Stimulated activated CD4-positive, alpha-beta T cell treated with anti-CD3 and anti-CD28 coated beads, Interleukin-4, amount 100 ng/mL, for 24 hours (primary cell): Measurements from ENCODE around the gene EXOC6B.

Experiments
- DNase-seq: peaks from one replicate; pipeline ENCODE4 v3.0.0-alpha.2; 2020

EXOC6B gene

DNA sequence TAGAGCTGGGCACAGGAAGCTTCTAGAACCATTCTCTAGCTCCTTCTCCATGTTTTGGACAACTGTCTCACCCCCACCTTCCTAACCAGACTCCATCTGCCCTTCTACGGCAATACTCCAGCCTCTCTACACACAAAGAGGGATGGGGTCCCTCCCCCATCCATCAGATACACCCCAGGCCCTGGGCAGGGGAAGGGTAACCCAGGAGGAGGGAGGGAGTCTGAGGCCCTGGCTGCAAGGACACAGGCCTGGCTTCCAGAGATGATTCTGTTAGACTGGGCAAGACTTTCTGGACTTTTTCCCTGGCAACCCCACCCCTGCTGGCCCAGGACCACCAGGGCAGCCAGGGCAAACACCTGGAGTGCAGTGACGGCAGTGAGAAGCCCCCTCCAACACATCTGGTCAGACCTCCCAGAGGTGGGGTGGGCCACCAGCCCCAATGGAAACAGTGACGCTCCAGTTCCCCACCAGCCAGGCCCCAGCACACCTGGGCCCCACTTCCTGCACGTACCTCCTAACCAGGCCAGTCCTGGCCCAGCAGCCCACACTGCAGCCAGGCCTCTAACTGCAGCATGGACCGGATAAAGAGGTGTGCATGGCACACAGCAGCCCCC, 684.7 kb downstream of the EXOC6B start:
- DNase-seq = no peak

DNA sequence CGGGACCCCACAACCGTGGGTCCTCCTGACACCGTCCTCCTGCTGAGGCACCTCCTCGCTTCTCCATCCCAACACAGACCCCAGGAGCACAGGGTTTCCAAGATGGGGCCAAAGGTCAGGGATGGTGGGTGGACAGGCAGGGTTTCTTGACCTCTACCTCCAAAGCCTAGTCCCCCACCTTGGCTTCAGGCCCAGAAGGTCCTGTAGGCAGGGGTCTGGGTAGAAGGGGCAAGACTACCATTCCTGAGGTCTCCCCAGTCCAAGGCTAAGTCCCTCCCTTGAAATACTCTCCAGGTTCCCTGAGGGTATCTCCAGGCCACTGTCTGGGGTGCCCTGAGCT, 685.2 kb downstream of the EXOC6B start:
- no peak for DNase-seq

DNA sequence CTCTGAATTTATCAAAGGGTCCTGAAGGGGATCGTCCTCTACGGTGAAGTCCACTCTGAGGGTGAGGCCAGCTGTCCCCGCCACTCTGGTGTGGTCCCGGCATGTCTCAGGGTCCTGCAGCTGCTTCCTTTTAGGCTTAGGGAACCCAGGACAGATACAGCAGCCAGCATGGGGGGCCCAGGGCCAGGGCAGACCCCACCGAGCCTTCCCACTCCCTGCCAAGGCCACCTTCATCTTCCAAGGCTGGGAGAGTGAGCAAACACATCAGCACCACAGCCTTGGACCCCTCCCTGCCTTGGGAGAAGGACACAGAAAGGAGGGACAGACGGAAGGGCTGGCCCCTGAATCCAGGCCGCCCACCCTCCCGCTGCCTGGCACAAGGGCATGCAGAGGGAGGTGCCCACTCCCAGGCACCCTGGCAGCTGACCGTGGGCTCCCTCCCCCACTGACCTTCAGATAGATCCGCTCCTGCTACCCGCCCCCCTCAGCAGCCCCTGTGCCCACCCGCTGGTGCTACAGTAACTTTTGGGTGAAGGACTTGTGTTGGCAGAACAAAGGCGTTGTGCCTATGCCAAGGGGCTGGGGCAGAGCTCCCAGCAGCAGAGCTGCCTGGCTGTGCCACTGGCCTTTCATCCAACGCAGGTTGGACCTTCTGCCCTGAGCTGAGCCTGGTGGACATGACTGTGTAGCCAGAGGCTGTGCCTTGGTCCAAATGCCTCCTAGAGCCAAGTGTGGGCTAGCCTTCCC, 685.8 kb downstream of the EXOC6B start:
- DNase-seq = no peak

DNA sequence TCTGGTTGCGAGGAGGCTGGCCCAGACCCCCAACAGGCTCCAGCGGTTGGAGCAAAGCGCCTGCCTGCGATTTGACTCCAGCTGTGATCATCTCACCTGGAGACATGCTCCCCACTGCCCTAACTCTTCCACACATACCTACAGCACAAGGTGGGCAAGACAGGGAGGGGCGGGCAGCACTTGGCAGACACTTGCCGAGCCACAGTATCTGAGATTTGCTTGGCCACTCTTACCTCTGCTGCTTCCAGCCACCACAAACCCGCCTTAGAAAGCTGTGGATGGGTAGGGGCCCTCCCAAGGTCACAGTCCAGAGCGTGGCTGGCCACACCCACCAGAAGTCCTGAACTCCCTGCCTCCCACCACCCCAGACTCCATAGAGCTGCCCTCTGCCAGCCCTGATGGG, 686.4 kb downstream of the EXOC6B start:
- no peak for DNase-seq

DNA sequence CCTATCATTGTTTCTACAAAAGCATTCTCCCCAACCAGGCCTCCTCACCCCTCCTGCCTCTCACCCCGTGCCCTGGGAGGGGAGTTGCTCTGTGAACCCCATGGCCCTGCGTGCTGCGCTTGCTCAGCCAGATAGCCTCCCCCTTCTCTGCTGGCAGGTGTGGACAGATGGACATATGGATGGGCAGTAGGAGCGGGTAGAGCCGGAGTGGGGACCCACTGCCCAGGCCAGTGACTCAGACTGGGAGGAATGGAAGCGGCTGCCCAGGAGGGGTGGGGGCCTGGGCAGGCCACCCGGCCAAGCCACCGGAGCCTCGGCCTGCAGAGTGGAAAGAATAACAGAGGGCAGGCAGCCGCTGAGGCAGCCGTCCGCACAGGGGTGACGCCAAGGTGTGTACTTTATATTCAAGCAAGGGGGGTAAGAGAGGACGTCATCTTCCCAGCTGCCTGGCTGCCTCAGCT, 686.9 kb downstream of the EXOC6B start:
- DNase-seq = no peak

DNA sequence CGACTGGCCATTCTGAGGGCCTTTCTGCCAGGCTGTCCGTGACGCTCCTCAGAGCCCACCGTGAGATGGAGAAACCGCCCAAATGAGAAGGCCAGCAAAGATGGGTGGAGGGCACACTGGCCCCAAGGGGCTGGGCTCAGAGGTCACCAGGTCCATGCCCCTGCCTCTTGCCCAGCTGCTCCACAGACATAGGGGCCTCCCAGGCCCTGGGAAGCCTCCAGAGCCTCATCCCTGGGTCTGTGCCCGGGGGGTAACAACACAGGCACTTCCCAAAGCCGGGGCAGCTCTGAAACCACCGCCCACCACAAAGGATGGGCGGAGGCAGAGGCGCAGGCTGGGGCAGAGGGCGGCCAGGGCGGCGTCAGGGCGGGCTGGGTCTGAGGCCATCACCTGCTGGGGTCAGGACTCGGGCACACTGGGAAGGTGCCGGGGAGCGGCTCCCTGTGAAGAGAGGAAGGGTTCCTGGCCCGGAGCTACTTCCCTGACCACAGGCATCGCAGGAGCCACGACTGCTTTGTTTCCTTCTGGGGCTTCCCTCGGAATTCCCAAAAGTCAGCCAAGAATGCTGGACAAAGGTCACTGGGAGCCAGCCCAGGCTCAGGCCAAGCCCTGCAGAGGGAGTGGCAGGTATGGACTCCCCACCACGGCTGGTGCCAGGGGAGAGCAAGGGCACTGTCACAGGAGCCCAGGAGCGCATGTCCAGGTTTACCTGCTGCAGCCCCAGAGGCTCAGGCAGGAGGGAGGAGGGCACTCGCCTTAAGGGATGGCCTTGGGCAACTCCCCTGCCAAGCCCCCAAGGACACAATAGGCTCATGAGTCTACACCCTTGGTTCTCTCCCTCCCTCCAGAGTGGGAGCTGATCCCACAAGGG, 687.6 kb downstream of the EXOC6B start:
- no peak for DNase-seq

DNA sequence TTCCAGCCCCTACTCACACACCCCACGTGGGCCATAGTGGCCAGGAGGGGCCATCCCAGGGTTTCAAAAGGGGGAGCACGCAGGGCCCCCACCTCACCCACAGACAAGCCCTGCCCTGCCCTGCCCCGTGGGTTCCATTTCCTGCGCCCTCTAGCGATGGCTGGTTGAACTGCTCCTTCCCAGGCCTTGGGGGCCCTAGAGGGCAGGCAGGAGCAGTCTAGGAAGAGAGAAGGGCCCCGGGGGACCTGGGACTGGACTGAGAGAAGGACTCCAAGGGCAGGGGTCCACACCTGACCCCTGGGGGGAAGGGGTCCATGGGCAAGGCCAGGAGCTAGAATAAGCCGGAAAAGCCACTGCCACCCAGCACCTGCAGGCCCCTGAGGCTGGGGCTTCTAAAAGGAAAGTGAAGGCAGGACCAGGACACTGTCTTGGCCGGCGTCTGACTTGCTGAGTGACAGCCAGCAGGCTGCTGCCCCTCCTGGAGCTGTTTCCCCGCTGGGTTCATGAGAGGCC, 688.3 kb downstream of the EXOC6B start:
- DNase-seq = peak; percentile 66

DNA sequence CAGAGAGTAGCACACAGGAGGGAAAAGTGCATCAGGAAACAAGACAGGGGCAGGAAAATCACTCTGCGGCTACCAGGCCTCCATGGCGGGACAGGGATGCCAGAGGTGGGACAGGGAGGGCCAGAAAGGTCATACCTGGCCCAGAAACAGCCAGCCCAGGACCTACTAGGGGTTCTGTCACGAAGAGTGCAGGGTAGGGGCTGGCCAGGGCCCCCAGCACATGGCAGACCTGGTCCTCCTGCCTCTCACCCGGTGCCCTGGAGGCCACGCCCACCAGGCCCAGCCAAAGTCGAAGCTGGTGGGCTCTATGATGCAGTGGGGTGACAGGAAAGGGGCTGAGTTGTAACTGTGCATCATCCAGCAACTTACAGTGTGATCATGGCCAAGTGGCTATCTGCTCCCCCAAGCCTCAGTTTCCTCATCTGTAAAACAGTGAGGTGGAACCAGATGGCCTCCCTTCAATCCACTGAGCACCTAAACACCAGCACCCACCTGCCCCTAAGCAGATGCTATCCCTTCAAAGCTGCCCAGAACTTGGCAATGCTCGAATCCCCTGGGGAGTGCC, 688.8 kb downstream of the EXOC6B start:
- DNase-seq = no peak

DNA sequence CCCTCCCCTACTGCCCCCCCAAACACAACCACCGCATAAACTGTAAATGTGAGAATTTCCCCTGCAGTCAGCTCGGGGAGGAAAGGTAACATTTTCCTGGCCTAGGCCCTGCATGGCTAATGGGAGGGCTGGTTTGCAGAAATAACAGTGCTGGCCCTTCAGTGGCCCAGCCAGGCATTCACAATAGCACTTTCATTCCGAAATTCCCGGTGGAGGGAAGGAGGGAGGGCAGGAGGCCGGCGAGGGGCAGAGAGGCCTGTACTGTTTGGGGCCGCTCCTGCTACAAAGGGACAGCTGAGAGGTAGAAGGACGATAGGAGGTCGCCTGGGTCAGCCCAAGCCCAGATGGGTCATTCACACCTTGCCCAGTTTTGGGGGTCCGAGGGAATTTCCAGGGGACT, 689.5 kb downstream of the EXOC6B start:
- no peak for DNase-seq

DNA sequence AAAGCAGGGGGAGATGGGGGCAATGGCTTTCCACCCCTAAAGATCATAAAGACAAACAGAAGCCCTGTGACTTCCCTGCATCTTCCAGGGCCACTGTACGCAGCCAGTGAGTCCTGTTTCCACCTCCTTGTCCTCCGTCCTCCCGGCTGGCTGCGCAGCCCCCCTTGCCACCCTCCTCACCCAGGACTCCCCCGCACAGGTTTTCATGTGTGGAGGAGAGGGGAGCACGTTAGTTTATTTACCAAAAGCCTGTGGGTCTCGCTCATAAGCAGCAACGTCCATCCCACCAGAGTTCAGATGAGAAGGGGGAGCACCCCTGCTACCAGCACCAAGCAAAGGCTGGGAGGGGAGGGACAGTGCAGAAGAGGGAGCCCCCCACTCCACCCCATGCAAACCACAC, 689.9 kb downstream of the EXOC6B start:
- no peak for DNase-seq

DNA sequence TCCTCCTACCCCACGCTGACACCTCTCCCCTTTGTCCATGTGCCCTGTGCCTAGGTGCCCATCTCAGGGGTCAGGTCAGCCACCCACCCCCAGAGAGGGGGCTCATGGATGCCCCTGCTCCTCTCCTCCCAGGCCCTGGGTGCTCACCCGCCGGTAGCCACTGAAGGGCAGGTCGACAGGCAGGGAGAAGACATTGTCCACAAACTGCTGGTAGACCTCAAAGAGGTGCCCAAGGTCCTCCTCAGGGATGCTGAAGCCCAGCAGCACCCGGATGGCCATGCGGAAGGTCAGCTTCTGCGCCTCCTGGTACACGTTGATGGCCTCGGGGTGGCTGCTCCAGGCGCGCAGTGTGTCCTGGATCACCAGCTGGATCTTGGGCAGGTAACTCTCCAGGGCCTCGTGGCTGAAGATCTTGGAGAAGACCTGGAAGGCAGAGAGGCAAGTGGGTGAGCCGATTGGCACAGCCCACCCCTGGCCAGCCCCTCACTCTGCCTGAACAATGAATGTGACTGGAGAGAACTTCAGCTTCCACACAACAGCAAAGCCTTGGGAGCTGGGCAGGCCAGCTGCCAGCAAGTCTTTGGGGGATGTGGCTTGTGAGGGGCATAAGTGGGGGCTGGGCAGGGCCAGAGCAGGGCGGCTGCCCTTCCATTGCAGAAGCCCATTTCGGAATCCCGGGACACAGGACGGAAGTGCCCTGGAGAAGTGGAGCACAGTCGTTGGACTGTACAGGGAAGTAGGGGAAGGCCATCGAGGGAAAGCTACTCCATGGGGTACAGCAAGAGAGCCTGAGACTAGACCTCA, 690.6 kb downstream of the EXOC6B start:
- no peak for DNase-seq

DNA sequence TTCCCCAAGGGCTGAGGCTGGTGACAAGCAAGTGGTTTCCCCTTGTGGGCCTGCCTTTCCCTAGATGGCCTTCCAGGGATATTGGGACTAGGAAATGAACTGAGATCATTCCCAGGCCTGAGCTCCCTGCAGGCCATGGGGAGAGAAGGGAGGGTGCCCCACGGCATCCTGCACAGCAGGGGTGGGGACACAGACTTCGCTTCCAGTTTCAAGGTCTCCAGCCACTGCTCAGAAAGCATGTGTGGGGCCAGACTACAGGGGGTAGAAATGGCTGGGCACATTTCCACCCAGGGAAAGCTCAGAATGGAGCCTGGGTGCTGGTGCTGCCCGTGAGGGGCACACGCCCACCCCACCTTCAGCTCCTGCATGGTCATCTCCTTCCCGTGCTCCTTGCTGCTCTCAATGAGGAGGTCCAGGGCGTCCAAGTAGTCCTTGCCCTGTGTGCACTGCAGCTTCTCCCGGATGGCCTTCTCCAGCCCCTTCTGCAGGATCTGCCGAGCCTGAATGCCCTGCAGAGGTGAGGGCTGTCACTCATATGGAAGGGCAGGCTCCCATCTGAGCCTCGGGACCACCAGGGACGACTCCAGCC, 691.3 kb downstream of the EXOC6B start:
- no peak for DNase-seq

DNA sequence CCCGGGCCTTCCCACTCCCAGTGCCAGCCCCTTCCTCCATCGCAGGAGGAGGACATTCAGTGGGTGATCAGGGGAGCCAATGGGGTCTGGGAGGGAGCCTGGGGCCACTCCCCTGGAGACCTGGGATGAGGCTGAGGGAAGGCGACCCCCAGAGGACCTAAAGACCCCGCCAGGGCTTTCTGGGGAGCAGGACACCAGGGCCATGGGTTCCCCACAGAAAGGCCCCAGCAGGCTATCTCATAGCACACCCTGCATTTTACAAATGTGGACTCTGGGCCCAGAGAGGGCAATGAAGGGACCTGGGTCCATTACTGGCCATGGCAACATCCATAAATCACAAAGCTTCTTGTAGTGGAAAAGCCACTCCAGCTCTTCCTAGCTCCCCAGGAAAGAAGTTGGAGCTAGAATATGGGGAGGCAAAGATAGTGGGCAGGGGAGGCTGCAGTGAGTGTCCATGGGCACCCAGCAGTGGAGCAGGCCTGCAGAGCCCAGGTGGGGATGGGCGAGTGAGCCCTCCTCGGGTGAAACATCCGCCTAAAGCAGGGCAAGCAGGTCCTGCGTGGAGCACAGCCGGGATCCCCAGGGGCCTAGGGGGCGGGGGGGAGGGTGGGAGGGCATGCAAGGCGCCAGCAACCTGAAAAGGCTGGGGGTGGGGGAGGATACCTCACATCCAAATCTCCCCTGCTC, 692.0 kb downstream of the EXOC6B start:
- DNase-seq = no peak

DNA sequence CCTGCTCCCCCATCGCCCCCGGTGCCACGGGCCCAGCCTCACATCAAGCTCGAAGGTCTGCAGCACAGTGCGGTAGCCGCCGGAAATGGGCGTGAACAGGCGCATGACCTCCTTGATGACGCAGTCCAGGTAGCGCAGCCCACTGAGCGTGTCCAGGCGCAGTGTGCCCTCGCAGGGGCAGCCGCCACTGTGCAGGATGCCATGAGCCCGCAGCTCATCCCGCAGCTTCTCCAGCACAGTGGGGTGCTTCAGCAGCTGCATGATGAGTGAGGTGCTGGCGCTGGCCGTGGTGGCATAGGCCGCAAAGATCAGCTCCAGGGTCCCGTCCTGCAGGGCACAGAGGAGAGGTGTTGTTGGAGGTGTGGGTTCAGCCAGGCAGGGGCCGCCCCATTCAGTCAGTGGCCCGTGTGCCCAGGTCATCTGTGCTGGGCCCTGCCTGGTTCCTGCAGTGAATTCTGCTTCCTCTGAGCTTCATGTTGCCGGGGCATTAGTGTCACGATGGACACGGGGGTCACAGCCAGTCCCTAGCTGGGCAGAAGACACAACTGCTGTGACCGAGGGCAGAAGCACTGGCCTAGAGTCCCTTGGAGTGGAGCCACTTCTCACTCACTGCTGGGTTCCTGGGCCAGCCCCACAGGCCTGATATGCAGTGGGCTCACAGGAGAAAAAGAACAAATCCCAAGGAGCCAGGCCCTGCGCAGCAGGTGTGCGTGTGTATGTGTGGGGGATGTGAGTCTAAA, 692.7 kb downstream of the EXOC6B start:
- DNase-seq = no peak

DNA sequence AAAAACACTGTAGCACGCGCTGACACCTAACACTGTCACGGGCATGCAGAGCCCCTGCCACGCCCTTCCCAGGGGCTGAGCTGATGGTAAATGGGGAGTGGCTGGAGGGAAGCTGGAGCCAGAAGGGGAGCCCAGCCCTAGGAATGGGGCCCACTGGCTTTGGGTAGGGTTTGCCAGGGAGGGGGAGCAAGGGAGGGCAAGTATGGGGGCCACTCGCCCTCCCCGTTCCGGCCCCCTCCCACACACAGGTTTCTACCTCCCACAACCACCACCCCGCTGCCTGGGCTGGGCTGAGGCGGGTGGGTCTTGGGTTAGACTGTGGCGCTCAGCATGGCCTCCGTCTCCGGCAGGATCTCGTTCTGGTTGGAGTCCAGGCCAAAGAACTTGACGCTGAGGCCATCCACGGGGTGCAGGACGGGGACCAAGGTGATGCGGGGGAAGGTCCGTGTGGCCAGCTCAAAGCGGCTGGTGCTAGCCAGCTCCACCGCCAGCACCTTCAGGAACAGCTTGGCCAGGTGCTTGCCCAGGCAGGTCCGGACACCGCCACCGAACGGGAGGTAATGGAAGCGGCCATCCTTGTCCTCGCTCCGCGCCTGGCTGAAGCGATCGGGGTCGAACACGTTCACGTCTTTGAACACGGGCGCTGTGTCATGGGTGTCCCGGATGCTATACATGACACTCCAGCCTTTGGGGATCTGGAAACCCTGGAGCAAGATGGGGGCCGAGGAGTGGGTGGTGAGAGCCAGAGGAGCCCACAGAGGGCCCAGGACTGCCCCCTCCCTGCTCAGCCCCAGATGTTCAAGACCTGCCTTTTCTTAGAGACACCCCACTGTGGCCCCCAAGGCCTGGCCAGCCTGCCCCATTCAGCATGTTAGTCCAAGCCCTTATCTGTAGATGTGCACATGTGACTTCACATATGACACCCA, 693.7 kb downstream of the EXOC6B start:
- no peak for DNase-seq

DNA sequence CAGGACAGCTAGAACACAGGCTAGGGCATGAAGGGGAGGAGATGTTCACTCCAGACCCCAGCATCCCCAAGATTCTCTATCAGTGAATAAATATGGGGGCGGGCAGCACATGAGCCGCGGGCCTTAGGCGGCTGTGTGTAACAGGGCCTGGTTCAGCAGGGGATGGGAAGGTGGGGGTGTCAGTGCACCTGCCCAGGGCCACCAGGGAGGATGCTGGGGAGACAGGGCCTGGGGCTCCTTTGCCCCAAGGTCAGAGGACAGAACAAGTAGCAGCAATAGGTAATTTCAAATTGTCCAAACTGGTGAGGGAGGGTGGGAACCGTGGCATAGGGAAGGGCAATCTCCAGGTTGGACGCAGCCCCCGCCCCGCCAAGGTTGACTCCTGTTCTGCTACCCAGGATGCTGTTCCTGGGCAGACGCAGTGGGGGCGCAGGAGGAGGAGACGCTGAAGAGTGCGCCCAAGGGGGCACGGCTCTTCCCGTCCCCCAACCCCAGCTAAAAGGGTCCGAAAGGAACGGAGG, 694.4 kb downstream of the EXOC6B start:
- no peak for DNase-seq

DNA sequence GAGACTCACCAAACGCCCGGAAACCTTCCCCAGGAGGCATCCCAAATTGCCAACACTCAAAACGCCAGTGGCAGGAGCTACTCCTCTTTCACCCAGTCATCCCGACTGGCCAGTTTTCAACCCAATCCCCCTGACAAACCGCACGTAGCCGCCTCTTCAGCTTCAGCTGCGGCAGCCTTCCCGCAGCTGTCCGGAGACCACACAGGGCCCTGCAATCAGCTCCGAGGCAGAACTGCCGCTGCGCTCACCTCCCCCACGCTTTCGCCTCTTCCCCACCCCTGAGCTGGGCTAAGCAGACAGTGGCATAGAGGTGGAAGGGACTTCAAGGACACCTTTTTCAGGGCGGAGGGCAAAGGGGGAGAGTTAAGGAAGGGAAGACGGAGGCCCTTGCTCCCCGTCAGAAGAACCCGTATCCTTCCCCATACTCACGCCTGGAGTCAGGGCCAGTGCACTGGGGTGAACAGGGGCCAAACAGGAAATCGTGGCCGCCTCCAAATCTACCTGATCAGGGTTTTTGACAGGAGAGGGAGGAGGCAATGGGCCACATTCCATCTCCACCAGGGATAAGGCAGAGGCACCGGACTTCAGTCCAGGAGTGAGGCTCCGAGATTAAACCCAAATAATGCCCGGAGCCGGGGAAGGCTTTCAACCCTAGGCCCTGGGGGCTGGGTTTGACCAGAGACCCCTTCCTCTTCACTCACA, 695.0 kb downstream of the EXOC6B start:
- DNase-seq = no peak

DNA sequence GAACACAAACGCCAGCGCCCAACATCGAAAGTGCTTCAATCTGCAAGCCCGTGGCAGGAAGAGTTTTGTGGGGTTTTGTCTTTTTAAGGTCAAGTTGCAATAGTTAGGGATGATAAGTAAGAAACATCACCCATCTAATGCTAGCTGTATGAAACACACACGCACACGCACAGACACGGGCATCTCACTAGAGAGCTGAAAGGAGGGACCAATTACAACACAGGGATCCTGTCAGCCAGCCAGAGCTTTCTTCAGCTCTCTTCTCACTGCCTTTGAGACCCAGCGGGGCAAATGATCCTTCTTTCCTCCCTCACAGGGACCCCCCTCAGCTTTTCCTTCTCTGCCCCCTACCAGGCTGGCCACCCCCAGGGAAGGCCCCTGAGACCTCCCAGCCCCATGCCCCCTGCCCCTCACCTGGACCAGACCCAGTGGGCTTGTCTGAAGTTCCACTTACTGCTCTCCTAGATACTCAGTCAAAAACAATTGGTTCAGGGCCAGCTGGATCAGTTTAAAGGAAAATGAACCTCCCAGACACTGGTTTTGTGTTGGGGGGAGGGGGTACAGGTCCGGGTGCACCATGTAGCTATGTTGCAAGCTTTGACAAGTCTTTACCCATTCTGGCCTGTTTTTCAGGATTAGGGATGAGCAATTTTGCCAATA, 696.0 kb downstream of the EXOC6B start:
- DNase-seq = no peak
